NCI-H2227 (cell line): ENCODE data around the gene CHRNA5.
A peak's percentile ranks its signal among the peaks of the same experiment; 100 is the strongest.
"Not testable (repeated sequence)": the region's sequence is repeated elsewhere in the genome, so short reads cannot be mapped to it uniquely, and the experiment has no call there.

ENCODE experiments used
- DNase-seq: peaks from one replicate; lab custom pipeline; 2025; ENCODE audit not compliant: unreplicated experiment; lab: John Stamatoyannopoulos, UW

CHRNA5 gene

DNA sequence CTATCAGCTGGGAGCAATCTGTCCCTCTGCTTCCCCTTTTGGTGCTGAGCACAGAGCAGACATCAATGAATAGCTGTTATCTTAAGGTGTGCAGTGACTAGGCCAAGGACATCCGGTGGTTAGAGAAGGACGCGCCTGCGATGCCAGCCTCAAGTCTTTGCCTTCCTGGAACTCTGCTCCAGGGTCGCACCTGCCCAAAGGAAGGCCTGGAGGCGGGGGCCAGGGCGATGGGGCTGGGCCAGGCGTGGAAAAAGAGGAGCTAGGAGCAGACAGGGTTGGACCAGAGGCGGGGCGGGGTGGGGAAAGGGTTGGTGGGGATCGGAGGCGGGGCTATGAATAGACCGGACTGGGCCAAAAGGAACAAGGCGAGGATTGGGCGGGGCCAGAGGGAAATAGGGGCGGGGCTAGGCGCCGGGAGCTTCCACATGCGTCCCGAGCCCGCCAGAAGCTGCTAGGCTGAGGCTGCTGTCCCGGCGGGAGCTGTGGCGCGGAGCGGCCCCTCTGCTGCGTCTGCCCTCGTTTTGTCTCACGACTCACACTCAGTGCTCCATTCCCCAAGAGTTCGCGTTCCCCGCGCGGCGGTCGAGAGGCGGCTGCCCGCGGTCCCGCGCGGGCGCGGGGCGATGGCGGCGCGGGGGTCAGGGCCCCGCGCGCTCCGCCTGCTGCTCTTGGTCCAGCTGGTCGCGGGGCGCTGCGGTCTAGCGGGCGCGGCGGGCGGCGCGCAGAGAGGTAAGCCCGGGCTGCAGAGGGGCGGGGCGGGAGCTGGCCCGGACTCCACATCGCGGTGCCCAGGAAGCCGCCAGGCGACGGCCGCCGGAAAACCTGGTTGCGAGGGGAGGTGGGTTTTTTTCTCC lies at the start of gene CHRNA5:
TSS of gene CHRNA5 (plus strand) at position 424 of the 854 bp plus-strand sequence. CDS start at position 624, 200 bp downstream.
- DNase-seq = peak; percentile 91

GRCh38 chr15:78520035-78520434 lies 45.3 kb upstream of the CHRNA5 start:
- DNase-seq = not testable (repeated sequence)

- no peak for DNase-seq
Measured at GRCh38 chr15:78524230-78524629, 41.1 kb upstream of the CHRNA5 start.

GRCh38 chr15:78527325-78527724 lies 38.0 kb upstream of the CHRNA5 start:
- no peak for DNase-seq

DNA sequence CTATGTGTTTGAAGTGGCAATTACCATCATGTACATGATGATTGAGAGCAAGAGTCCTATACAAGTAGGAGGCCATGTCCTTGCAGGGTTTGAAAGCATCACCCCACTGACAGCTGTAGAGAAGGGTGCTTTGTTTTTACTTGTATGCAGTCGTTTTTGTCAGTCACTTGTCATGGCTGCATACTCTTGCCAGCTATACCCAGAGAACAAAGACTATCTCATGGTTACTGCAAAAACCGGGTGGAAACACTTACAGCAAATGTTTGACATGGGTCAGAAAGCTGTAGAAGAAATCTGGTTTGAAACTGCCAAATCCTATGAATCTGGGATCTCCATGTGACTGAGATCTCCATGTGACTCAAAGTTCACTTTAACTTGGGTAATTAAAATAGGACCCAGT lies 32.0 kb upstream of the CHRNA5 start:
- peak; percentile 1 for DNase-seq

- DNase-seq = no peak
Measured at GRCh38 chr15:78536134-78536533, 29.2 kb upstream of the CHRNA5 start.

GRCh38 chr15:78537266-78537905 lies 27.9 kb upstream of the CHRNA5 start:
- no peak for DNase-seq

GRCh38 chr15:78538358-78538757 lies 27.0 kb upstream of the CHRNA5 start:
- no peak for DNase-seq

DNA sequence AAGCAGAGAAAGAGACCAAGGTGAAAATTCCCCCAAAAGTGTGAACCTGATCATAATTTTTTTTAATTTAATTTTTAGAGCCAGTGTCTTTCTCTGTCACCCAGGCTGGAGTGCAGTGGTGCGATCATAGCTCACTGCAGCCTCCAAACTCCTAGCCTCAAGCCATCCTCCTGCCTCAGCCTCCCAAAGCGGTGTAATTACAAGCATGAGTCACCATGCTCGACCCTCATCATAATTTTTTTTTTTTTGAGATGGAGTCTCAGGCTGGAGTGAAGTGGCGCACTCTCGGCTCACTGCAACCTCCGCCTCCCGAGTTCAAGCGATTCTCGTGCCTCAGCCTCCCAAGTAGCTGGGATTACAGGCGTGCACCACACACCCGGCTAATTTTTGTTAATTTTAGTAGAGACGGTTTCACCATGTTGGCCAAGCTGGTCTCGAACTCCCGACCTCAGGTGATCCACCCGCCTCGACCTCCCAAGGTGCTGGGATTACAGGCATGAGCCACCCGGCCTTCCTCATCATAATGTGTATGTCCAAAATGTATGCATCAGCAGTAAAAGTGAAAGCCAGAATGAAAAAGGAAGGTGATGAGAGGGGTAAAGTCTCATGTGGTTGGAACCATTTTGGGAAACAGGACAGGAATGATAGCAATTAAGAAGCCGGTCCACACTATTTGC lies 25.7 kb upstream of the CHRNA5 start:
- DNase-seq = not testable (repeated sequence)

DNA sequence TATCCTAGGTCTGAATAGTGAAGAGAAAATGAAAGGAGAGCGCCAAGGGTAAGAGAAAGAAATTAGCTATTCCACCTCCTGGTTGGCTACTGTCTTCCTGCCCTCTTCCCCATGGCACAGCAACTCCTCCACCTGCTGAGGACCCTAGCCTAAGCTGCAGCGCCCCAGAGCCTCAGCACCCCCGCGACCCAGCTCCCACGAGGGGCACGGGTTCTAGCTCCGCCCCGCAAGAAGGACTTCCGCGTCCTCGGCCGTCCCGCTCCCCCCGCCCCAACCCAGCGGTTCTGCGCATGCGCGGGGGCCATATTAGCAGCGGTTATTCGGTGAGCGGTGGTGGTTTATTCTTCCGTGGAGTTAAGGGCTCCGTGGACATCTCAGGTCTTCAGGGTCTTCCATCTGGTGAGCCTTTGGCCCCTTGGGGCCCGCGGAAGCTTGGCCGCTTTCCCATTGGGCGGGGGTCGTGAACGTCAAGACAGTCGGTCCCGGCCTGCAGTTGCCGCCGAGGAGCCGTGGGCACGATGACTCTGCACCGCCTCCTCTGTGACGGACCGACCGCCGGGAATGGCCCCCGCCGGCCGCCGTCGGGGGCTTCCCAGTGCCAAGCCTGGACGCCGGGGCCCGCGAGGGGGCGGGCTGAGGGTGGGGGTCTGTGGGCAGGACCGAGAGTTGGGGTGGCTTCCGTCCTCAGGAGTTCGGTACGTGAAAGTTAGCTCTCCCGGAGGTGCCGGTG lies 25.0 kb upstream of the CHRNA5 start, which contains the start of gene PSMA4:
TSS of gene PSMA4 (plus strand) at position 304 of the 730 bp plus-strand sequence. CDS start 1,484 bp downstream, outside the sequence.
- peak; percentile 92 for DNase-seq

GRCh38 chr15:78540871-78541743 lies 24.2 kb upstream of the CHRNA5 start:
- no peak for DNase-seq

- DNase-seq = no peak
Measured at GRCh38 chr15:78541744-78542034, 23.6 kb upstream of the CHRNA5 start.

GRCh38 chr15:78542647-78543046 lies 22.7 kb upstream of the CHRNA5 start:
- DNase-seq = no peak

- no peak for DNase-seq
Measured at GRCh38 chr15:78550194-78550593, 15.1 kb upstream of the CHRNA5 start.

DNA sequence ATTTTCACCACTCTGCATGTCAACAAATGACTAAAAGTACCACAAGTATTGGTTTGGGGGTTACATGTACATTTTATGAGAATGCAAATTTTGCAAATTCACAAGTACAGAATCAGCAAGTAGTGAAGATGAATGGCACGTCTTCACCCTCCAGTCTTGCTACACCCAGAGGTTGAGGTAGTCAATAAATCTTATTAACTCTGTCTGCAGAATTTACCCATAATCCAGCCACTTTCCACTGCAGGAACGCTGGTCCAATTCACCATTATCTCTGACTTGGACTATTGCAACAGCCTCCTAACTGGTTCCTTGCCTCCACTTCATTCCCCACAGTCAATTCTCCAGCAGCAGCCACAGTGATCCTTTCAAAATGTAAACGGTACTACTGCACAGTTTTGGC lies 14.5 kb upstream of the CHRNA5 start:
- no peak for DNase-seq

- DNase-seq = no peak
Measured at GRCh38 chr15:78551902-78552301, 13.4 kb upstream of the CHRNA5 start.

DNA sequence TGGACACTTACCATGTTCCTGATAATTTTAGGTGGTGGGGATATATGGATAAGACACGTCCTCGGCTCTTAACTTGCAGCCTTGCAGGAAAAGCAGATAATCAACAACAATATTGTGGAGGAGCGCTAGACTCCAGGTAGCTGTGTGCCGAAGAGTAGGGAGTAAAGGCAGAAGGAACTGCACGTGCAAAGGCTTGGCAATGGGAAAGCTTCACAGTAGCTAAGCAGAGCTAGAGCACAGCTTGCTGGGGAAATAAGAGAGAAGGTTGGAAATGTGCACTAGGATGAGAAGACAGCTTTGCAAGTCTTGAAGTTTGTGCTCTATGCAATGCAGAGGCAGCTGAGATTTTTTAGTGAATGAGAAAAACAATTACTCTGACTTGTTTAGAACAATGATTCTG lies 12.7 kb upstream of the CHRNA5 start:
- DNase-seq = no peak

- not testable (repeated sequence) for DNase-seq
Measured at GRCh38 chr15:78560201-78560600, 5.1 kb upstream of the CHRNA5 start.

DNA sequence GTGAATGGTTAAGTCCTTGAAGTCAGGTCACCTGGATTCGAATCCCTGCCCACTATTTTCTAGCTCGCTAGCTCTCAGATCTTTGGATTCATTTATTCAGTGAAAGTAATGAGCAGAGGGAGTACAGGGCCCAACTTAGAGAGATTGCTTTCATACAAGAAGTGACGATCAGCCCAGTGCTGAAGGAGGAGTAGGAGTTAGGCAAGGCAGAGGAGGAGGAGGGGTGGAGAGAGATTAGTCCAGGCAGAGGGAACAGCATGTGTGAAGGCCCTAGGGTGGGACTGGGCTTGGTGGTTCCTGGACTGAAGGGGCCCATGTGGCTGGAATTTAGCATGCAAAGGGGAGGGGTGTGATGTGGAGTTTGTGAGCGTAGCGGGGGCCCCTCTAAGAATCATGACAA lies 3.8 kb upstream of the CHRNA5 start:
- no peak for DNase-seq

DNA sequence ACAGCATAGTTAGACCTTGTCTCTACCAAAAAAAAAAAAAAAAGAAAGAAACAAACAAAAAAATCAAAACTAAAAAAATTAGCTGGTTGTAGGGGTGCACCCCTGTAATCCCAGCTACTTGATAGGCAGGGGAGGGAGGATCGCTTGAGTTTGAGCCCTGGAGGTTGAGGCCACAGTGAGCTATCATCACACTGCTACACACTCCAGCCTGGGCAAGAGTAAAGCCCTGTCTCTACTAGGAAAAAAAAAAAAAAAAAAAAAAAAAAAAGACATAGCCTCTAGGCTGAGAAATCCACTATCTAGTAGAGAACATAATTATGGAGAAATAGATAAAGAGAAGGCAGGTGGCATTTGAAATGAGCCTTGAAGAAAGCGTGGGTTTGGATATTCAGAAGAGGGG lies 2.2 kb upstream of the CHRNA5 start:
- DNase-seq = no peak
